GM18868 (cell line): ENCODE results near the gene TBCD.

Source experiments
- ATAC-seq: cut with Tn5 transposase; IDR thresholded peaks from one replicate; pipeline ENCODE4 v1.9.1; 2021; ENCODE audit warnings: mild to moderate bottlenecking, moderate library complexity; ENCODE audit not compliant: unreplicated experiment

TBCD gene

DNA sequence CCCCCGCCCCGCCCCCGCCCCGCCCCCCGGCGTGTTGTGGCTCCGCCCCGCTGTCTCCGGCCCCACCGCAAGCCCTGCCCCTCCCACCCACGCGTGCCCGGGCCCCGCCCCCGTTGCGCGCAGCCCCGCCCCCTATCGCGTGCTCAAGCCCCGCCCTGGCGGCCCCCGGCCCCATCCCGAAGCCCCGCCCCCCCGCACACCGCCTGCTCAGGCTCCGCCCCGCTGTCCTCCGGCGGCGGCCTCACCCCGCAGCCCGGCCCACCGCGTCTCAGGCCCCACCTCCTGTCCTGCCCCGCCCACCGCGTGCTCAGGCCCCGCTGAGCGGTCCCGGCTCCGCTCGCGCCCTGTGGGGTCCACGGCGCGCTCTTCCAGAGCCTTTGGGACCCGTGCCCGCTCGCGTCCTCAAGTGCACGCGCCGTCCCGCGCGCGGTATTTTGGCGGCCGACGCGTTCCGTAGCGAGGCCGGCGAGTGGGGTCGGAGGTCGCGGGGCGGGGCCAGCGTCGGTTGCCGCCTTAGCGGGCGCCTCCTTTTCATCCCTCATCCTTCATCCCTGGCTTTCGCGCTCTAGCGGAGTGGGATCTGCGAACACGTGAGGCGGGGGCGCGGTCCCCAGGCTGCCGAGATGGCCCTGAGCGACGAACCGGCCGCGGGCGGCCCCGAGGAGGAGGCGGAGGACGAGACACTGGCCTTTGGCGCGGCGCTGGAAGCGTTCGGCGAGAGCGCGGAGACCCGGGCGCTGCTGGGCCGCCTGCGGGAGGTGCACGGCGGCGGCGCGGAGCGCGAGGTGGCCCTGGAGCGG is at the start of gene TBCD:
TBCD (plus strand) TSS at position 495 of the 800 bp plus-strand sequence; CDS start at position 624, 129 bp downstream.
- ATAC-seq, result peak; percentile 69

DNA sequence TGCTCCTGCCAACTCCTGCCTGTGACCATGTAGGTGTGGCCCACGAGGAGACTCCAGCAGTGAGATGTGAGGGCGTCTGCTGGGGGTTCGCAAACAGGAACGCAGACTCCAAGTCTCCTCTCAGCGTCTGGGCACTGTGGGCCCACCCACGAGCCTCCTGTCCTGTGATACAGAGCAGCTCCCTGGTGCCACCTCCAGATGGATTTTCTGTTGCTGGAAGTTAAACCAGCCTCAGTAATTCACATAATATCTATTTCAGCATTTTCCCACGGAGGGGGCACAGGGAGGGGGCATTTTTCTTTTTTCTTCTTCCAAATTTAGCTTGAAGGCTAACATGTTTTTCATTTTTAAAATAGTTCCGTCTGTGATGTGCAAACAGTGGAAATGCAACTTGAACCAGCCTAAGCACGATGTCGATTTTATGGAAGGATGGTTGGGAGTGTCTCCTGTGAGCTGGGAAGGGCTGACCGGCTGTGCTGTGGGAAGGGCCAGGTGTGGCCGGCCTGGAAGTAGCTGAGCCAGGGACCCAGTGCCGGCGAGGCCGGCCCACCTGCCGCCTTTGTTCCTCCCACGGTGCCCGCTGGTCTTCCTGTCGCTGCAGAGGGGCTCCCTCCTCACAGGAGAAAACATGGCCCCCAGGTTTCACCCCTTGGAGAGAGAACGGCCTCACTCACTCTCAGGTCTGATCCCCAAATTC is 49.5 kb upstream of the TBCD start:
- no peak for ATAC-seq

DNA sequence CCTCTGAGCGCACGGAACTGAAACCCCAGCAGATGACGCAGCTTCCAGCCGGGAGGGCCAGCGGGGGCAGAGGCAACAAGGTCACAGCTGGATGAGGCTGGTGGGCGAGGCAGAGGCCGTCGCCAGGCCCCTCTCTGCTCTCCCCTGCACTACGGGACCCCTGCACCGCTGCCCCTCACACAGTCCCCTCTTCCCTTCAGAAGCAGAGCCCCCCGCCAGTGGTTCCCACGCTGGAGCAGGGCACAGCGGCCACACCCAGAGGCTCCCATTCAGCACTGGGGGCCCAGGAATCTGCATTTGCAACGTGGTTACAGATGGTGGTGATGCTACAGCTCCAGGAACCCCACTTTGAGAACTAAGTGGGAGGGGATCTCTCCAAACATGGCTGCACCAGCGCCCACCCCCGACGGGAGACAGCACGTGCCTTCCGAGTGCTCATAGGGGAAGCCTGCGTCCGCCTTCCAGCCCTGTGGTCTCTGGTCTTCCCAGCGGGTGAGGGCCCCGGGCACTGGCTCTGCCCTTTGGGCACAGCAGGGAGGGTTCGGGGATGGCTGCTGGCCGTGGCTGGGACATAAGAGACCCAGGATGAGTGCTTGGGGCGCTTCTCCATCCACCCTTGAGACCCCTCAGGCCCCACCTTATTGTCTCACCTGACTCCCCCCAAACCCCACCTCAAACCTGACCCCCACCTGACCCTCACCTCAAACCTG is 48.7 kb upstream of the TBCD start:
- ATAC-seq, result no peak

DNA sequence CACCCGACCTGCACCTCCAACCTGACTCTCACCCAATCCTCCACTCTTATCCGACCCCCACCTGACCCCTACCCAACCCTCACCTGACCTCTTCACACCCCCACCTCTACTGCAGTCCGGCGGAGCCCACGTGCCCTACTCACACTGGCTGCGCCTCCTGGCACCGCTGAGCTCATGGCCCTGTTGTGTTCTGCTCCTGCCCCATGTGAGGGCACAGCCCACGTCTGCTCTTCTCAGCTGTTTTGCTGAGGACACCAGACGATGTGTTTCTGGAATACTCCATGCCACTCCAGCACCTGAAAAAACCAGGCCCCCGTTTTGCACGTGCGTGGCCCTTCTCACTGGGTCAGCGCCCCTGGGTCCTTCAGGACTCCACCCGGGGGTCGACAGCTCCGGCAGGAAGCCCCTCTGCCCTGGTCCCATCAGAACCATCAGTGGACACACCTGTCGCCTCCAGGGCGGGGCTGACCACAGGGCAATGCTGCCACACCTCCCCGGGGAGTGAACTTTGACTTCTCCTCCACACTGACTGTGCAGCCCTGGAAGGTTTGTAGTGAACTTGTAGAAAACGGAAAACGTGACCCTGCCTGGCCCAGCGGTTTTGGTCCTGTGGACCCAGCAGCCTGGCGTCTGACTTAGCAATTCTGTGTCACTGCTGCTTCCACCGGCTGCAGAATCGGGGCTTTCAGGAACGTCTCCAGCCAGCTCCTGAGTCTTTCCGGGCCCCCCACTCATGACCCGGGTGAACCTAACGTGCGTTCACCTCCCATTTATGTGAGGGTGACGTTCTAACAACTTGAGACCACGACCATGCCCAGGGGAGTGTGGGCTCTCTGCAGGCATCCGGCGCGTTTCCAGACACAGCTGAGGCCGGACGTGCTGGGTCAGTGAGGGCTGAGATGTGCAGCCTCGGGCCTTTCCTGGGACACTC is 47.7 kb upstream of the TBCD start:
- ATAC-seq, result no peak

DNA sequence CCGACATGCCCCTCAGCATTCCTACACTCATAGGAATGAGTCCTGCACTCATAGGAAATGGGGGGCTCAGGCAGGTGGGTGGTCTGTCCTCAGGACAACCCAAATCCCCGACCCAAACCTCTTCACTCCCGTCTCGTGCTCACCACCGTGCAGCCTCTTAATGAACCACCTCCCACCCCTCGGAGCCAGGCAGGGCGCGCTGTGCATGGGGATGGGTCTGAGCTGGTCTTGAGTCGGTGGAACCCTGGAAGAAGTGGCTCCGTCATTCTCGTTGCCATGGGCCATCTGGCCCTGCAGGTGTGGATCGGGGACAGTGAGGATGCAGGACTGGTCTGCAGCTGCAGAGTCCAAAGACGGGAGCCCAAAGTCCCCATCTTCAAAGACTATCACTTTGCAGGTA is 47.0 kb upstream of the TBCD start:
- no peak for ATAC-seq

DNA sequence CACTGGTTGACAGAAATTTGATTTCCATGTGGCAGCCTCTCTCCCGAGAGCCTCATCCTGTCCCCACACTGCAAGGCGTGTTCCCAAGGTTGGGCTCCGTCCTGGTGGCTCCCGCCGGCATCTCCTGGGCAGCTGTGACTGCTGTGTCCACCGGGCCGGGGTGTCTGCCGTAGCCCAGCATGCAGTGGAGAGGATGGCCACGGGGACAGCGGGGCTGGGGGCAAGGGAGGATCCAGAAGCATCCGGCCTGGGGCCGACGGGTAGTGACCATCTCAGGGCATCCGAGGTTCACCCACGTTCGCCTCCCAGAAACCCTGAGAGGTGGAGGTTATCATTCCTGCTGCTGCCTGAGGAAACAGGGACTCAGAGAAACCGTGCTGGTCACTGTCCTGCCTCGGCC is 46.1 kb upstream of the TBCD start:
- no peak for ATAC-seq

DNA sequence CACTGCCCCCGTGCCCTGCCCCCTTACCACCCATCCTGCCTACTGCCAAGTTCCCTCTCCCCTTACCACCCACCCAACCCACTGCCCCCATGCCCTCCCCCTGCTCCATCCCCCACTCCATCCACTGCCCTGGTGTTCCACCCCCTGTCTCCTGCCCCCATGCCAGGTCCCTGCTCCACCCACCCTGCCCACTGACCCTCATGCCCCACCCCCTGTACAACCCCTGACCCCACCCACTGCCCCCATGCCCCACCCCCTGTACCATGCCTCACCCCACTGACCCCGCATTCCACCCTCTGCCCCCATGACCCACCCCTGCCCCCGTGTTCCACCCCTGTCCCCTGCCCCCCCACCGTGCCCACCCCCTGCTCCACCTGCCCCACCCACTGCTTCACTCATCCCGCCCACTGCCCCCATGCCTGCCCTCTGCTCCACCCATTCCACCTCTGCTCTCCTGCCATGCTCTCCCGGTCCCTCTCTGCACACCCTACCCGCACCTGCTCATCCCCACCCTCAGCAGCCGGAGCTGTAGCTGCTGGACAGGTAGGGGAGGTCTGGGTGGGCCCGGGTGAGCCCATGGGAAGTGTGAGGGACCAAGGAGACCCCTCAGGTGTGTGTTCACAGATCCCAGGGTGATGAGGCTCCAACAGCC is 42.7 kb upstream of the TBCD start:
- no peak for ATAC-seq

DNA sequence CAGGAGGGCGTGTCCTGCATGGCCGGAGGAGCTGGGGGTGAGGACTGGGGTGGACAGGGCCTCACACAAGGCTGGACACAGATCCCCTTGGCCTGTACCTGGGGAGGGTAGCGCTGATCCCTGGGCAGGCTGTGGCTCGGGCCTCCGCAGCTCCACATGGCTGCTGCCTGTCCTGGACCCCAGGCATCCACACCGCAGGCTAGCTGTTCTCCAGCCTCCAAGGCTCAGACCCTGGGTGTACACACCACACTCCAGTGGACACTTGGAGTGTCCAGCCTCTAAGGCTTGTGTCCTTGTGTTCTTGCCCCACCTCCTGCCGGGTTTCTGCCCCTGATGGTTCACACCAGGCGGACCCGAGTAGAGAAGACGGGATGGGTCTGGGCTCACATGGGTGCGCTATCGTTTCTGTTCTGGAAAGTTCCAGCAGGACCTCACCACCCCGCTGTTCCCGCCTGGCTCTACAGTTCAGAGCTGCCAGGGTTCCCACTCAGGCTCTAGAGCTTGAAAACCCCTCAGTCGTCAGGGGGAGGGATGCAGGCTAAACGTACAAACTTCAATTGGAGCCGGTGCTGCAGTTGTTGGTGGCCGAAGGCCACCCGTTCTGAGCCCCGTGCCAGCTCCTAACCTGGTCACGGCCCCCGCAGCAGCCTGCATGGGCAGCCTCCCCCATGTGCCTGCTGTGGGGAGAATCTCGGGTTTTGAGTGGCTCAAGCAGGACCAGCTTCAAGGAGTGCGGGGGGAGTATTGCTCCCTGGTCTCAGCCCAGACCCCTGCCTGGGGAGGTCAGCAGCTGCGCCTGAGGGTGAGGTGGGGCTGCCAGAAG is 42.0 kb upstream of the TBCD start:
- ATAC-seq, result no peak

DNA sequence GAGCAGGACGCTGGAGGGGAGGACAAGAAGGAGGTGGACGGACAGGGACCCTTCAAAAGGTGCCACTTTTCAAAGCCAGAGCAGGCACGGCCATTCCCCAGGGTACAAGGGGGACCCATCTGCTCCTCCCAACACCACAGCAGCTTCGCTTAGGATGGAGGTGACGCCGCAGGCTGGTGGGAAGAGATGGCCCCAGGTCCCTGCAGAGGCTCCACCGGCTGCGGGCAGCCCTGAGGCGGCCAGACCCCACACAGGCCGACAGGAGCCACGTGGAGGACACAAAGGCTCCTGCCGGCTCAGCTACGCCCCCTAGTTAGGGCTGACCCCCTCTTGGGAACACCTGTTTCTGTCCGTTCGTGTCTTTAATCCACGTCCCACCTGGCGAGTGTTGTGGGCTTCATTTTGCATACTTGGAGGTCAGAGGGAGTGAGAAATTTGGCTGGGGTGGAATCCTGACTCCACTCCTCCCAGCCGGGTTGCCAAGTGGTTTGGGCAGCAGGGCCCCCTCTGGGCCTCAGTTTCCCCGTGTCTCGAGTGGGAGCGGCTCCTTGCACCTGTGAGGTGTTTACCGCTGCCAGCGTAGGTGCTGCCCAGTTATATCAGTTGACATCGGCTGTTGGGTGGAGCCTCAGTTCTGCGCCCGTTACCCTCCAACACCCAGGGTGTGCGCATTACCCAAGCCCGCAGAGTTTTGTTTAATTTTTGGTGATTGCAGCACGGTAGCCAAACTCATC is 41.2 kb upstream of the TBCD start:
- ATAC-seq, result no peak

DNA sequence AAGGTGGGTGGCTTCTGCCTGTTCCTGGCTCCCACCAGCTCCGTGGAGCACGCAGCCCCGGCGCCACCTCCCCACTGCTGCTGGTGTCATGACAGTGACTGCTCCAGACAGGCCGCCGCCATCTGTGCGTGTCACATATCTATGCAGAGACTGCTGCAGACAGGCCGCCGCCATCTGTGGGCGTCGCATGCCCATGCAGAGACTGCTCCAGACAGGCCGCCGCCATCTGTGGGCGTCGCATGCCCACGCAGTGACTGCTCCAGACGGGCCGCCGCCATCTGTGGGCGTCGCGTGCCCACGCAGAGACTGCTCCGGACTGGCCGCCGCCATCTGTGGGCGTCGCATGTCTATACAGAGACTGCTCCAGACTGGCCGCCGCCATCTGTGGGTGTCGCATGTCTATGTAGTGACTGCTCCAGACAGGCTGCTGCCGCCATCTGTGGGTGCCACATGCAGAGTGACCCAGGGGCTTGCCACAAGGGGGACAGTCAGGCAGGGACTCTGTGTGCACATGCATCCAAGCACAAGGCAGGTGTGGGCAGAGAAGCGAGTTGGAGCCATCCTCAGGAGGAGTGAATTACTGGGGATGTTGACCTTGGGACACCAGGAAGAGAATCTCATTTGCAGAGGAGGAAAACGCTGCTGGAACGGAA is 38.7 kb upstream of the TBCD start:
- ATAC-seq, result no peak

DNA sequence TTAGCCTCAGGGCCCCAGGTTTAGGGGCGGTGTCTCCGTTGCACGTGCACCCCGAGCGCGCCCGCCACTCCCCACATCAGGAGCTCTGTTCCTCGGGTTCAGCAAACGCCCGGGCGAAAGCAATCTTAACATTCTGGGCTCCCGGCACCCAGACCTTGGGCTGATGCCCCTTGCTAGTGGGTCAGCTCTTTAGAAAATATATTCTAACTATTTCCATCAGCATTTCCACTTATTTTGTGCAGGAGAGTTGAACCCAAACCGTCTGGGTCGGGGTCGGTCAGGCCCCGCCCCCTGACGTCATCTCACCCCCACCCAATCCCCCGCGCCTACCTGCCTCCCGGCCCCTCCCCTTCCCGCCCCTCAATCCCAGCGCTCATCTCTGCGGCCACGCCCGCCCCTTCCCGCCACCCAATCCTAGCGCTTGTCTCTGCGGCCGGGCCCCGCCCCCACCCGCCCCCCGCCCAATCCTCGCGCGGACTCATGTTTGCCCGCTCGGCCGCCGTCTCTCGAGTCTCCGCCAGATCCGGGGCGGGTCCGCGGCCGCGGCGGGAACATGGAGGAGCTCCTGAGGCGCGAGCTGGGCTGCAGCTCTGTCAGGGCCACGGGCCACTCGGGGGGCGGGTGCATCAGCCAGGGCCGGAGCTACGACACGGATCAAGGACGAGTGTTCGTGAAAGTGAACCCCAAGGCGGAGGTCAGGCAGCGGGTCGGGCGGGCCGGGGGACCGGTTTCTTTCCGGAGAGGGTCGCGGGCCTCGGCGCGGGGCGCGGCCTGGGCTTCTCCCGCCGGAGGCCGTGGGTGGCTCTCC is 35.5 kb upstream of the TBCD start, which contains the start of gene FN3KRP:
FN3KRP (plus strand) TSS at position 504 of the 808 bp plus-strand sequence; CDS start at position 554, 50 bp downstream.
- peak; percentile 80 for ATAC-seq

DNA sequence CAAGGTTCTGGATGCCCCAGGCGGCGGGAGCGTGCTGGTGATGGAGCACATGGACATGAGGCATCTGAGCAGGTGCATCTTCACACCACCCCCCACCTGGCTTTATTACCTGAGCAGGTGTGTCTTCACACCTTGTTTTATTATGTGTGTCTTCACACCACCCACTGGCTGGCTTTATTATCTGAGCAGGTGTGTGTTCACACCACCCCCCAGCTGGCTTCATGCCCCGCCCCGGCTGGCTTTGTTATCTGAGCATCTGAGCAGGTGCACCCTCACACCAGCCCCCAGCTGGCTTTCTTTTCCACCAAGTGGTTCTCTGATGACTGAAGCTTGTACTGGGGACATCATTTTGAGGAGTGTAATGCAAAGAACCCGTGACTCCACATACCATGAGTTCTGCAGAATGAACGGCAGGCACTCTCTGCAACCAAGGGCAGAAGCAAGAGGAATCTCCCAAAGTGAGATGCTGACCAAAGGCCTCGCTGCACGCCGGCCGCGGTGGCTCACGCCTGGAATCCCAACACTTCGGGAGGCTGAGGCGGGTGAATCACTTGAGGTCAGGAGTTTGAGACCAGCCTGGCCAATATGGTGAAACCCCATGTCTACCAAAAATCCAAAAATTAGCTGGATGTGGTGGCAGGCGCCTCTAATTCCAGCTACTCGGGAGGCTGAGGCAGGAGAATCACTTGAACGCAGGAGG is 32.7 kb upstream of the TBCD start:
- no peak for ATAC-seq

DNA sequence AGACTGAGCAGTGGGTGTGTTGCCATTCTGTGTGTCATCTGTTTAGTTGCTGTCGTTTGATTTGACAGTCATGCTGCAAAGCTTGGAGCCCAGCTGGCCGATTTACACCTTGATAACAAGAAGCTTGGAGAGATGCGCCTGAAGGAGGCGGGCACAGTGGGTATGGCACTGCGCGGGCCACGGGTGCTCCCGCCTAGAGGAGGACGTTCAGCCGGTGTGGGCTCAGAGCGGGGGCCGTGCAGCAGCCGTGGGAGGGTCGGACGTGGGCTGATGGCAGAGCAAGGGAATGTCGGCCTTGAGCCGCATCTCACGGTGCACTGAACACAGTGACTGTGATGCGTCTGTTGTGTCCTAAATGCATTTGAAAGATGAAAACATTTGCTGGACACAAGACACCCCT is 31.7 kb upstream of the TBCD start:
- no peak for ATAC-seq

DNA sequence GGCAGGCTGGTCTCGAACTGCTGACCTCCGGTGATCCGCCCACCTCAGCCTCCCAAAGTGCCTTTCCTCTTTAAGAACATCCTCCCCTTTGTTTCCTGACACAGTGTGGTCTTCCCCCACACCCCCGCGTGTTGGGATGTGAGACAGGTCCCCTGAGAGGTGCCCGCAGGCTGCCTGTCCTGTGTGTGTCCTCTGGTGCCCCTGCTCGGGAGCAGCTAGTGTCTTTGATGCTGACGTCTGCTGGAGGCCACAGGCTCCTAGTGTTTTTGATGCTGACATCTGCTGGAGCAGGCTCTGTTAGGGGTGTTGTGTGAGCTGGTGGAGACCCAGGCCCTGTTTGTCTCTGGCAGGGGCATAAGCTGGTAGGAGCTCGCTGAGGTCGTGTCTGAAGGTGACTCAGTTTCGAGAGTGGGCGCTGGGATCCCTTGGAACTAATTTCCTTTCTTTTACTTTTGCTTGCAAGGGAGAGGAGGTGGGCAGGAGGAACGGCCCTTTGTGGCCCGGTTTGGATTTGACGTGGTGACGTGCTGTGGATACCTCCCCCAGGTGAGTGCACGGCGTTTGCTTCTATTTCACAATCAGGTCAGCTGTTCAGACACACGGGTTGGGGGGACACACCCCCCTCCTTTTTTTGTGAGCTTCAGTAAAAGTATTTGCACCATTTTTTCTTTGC is 29.4 kb upstream of the TBCD start:
- no peak for ATAC-seq

DNA sequence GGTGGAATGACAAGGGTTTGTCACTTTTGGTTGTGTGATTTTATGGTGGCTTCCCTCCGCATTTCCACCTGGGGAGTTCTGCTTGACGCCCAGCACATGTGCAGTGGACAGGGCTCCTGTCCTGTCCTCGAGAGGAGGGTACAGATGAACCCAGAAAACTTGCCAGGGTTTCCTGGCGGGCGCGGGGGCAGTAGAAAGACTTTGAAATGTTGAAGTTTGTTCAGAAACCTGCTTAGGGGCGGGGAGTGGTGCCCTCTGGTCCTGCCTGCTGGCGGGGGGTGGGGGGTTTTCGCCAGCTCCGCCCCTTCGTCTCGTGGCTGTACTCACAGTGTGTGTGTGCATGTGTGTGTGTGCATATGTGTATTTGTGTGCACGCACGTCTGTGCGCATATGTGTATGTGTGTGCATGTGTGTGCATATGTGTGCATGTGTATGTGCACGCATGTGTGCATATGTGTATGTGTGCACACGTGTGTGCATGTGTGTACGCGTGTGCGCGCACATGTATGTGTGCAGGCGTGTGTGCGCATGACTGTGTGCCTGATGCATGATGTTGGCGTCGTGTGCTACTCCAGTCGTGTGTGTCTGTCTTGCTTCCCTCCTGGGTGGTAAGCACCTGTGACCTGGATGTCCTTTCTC is 28.6 kb upstream of the TBCD start:
- no peak for ATAC-seq

DNA sequence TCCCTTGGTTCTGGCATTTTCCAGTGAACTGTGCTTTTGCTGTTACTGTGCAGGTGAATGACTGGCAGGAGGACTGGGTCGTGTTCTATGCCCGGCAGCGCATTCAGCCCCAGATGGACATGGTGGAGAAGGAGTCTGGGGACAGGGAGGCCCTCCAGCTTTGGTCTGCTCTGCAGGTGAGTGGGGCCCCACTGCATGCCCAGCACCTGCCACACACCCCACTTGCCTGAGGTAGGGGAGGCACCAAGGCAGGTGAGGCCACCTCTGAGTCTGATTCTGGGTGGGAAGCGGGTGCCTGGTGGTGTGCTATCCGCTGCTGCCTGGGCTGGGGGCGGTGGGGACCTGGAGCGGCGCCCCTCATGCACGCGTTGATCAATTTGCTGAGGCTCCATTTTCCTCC is 25.4 kb upstream of the TBCD start:
- ATAC-seq, result no peak
